Esophagus muscularis mucosa (tissue), 4 donors: ENCODE measurements around the gene AKR1C3. TPM values are rescaled to one million over a fixed set of nuclear protein-coding genes. Genes with fewer than 3 reads are reported as not detected.
"Not testable (repeated sequence)": the region's sequence is repeated elsewhere in the genome, so short reads cannot be mapped to it uniquely, and the experiment has no call there.

ENCODE experiments used
- DNase-seq: peaks from one replicate; pipeline ENCODE4 v3.0.0-alpha.2; 2017; ENCODE audit errors: extremely low spot score
- H3K27ac ChIP-seq, 4 donors: fragments of 200-600 bp; sonication (generic); replicated peaks in 1 of 4; 1 replicate in 3 of 4; 2 replicates in 1 of 4; pipeline ENCODE4 v1.5.1; 2016 to 2019; ENCODE audit warnings: mild to moderate bottlenecking in 1 of 4
- H3K27me3 ChIP-seq, 4 donors: fragments of 200-600 bp; sonication (generic); one replicate each; pipeline versions ENCODE4 v1.5.1 to v1.6.0; 2016 to 2019
- H3K36me3 ChIP-seq, 4 donors: fragments of 200-600 bp; sonication (generic); one replicate each; pipeline ENCODE4 v1.5.1; 2016 to 2019
- H3K4me1 ChIP-seq, 4 donors: fragments of 200-600 bp; sonication (generic); one replicate each; pipeline ENCODE4 v1.5.1; 2016 to 2019
- H3K4me3 ChIP-seq, 4 donors: fragments of 200-600 bp; sonication (generic); 1 replicate in 2 of 4; 2 replicates in 2 of 4; pipeline ENCODE4 v1.5.1; 2016 to 2019; ENCODE audit warnings: mild to moderate bottlenecking in 4 of 4, moderate library complexity in 1 of 4
- H3K9me3 ChIP-seq, 4 donors: fragments of 200-600 bp; sonication (generic); 1 replicate in 3 of 4; 2 replicates in 1 of 4; pipeline ENCODE4 v1.5.1; 2016 to 2019
- EP300 ChIP-seq: sonication (generic); formaldehyde crosslinking; IDR thresholded peaks from one replicate; pipeline ENCODE4 v1.6.1; 2017; ENCODE audit warnings: antibody characterized with exemption
- POLR2A ChIP-seq: fragments of 450-650 bp; IDR thresholded peaks from one replicate; pipeline ENCODE4 v1.6.1; 2017; ENCODE audit warnings: antibody characterized with exemption, moderate library complexity, mild to moderate bottlenecking, low read depth
- POLR2AphosphoS5 ChIP-seq, 2 donors: sonication (generic); formaldehyde crosslinking; IDR thresholded peaks; one replicate each; pipeline ENCODE4 v1.6.1; 2017; ENCODE audit warnings: antibody characterized with exemption in 2 of 2
- WGBS: methylation state at CpG from one replicate; pipeline ENCODE4 v1.1.5; 2018; 5-methylcytosine and 5-hydroxymethylcytosine counted together
- intact Hi-C: fragments of 100-400 bp; cut with DNase I; formaldehyde crosslinking; loops from one replicate; pipeline ENCODE4 v1.15.1; 2023
- total RNA-seq, 4 donors: library from RNA; depleted of rRNA; stranded (reverse); fragments of >200 nt; gene quantifications; one replicate each; pipeline versions ENCODE4 v1.1.0 to v1.2.1, GENCODE V29; 2016
- TF ChIP-seq, protein P1 (sequence below), 3 experiments: fragments of 200-600 bp in 2 of 3; fragments of 450-650 bp in 1 of 3; sonication (generic) in 2 of 3; IDR thresholded peaks; one replicate each; pipeline ENCODE4 v1.5.1; 2017 to 2019; ENCODE audit warnings: antibody characterized with exemption in 3 of 3, mild to moderate bottlenecking in 2 of 3, moderate library complexity in 1 of 3

Gene AKR1C3
- total RNA-seq, 4 donors from 2014 or later, result 12.1 to 29.7 (median 19.3) TPM

DNA sequence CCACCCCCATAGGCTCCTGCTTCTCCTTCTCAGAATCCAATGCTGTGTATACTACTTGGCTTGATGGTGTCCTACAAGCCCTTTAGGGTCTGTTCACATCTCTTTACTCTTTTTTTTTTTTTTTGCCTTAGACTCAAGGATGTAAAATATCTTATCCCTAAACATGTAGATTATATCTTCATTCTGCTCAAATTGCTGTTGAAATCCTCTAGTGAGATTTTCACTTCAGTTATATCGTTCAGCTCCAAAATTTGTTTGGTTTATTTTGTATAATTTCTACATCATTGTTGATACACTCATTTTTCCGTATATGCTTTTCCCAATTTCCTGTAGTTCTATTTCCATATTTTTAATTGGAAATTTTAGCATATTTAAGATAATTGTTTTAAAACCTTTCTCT, 1.8 kb upstream of the AKR1C3 start:
- WGBS, result 96% methylated on average over 2 of the region's 2 CpGs
- H3K36me3 ChIP-seq, result no peaks in the 10 kb centered on the region
- intact Hi-C loops, result no loop called here

GRCh38 chr10:5092848-5093790, 1.1 kb upstream of the AKR1C3 start:
- no peak overlapping the region for H3K4me3 ChIP-seq
- H3K4me1 ChIP-seq, result peaks cover 0 to 10% (median 3%) of the 10 kb centered on the region in 4 donors
- no peak overlapping the region for H3K27ac ChIP-seq
- peaks cover 0 to under 1% (median 0%) of the 10 kb centered on the region in 4 donors for H3K36me3 ChIP-seq
- peaks cover 0 to 9% (median 2%) of the 10 kb centered on the region in 4 donors for H3K9me3 ChIP-seq
- intact Hi-C loops, result no loop called here
- no peak for DNase-seq
- TF ChIP-seq POLR2A (no peak), EP300 (no peak), POLR2AphosphoS5 (IDR thresholded peaks at IDR 0.05) (no peak)
- TF ChIP-seq, protein P1, sequence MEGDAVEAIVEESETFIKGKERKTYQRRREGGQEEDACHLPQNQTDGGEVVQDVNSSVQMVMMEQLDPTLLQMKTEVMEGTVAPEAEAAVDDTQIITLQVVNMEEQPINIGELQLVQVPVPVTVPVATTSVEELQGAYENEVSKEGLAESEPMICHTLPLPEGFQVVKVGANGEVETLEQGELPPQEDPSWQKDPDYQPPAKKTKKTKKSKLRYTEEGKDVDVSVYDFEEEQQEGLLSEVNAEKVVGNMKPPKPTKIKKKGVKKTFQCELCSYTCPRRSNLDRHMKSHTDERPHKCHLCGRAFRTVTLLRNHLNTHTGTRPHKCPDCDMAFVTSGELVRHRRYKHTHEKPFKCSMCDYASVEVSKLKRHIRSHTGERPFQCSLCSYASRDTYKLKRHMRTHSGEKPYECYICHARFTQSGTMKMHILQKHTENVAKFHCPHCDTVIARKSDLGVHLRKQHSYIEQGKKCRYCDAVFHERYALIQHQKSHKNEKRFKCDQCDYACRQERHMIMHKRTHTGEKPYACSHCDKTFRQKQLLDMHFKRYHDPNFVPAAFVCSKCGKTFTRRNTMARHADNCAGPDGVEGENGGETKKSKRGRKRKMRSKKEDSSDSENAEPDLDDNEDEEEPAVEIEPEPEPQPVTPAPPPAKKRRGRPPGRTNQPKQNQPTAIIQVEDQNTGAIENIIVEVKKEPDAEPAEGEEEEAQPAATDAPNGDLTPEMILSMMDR (IDR thresholded peaks at IDR 0.05), result no peak
- H3K27me3 ChIP-seq, result no peaks in the 10 kb centered on the region
- WGBS, result 87% methylated on average over 6 of the region's 6 CpGs

More for the DNA sequence above, 1.8 kb upstream of the AKR1C3 start:
- DNase-seq, result no peak
- Histone ChIP-seq H3K4me1 (peaks cover 0 to 10% (median 3%) of the 10 kb centered on the region in 4 donors), H3K4me3 (no peak overlapping the region), H3K27ac (no peak overlapping the region), H3K27me3 (no peaks in the 10 kb centered on the region), H3K9me3 (peaks cover 0 to 9% (median 2%) of the 10 kb centered on the region in 4 donors)
- TF ChIP-seq POLR2AphosphoS5 (IDR thresholded peaks at IDR 0.05), result no peak
- TF ChIP-seq EP300, result no peak

DNA sequence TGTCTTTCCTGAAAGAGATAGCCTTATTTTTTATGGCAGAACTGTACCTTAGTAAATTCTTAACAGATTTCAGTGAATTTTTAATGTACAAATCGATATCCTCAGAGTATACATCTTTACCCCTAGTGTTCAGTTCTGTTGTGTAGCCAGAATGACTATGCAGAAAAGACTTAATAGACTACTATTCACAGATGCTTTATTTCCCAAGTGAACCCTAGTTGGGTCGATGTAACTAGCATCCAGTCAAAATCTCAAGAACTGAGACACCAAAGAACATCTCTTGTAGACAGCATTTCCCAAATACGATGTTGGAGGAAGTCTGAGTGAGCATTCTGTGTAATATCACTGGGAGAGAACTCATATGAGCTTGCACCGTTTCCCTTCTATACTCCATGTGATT, 1.5 kb downstream of the AKR1C3 start:
- Histone ChIP-seq H3K9me3 (no peaks in the 10 kb centered on the region), H3K27ac (no peak overlapping the region), H3K36me3 (peaks cover 0 to 23% (median 7%) of the 10 kb centered on the region in 4 donors), H3K4me1 (peaks cover 0 to 10% (median 3%) of the 10 kb centered on the region in 4 donors), H3K4me3 (peak overlapping the region; percentile 11 to 60 (median 54)), H3K27me3 (no peaks in the 10 kb centered on the region)
- no peak for DNase-seq
- no peak for TF ChIP-seq EP300
- TF ChIP-seq POLR2A, result no peak
- TF ChIP-seq, protein P1 (IDR thresholded peaks at IDR 0.05), result no peak
- no peak for TF ChIP-seq POLR2AphosphoS5 (IDR thresholded peaks at IDR 0.05)
- intact Hi-C loops, result loop anchor here (2.0 to 5.0 kb wide), 2 partner anchors 78 to 247 kb away; no protein-coding TSS in a partner anchor
- 71% methylated on average over 4 of the region's 4 CpGs for WGBS

DNA sequence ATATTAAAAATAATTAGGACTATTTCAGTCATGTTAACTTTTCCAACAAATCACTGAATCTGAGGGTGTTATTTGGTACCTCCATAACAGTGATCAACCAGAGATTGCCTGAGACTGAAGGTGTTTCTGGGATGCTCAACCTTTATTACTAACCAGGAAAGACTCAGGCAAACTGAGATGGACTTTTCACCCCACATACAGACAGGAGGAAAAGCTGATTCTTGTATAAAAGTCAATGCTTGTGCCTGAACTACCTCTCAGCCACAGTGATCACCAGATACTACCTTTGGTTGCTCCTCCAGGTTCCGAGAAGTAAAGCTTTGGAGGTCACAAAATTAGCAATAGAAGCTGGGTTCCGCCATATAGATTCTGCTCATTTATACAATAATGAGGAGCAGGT, 1.9 kb downstream of the AKR1C3 start:
- DNase-seq, result no peak
- H3K27ac ChIP-seq, result no peak overlapping the region
- 100% methylated on average over 2 of the region's 2 CpGs for WGBS
- intact Hi-C loops, result loop anchor here (5.0 kb wide), 1 partner anchor 79 kb away; no protein-coding TSS in a partner anchor
- H3K27me3 ChIP-seq, result no peaks in the 10 kb centered on the region
- peak overlapping the region; percentile 11 to 60 (median 54) for H3K4me3 ChIP-seq
- no peak for TF ChIP-seq POLR2AphosphoS5 (IDR thresholded peaks at IDR 0.05)
- TF ChIP-seq, protein P1 (IDR thresholded peaks at IDR 0.05), result no peak
- TF ChIP-seq POLR2A, result no peak
- no peak for TF ChIP-seq EP300
- H3K4me1 ChIP-seq, result peaks cover 0 to 10% (median 3%) of the 10 kb centered on the region in 4 donors
- peaks cover 0 to 23% (median 7%) of the 10 kb centered on the region in 4 donors for H3K36me3 ChIP-seq
- no peaks in the 10 kb centered on the region for H3K9me3 ChIP-seq

GRCh38 chr10:5102479-5102878, 8.3 kb downstream of the AKR1C3 start:
- intact Hi-C loops, H3K4me1 ChIP-seq, H3K4me3 ChIP-seq, H3K27me3 ChIP-seq, DNase-seq, H3K9me3 ChIP-seq, H3K27ac ChIP-seq: not testable (repeated sequence)
- peaks cover 0 to 52% (median 23%) of the 10 kb centered on the region in 4 donors for H3K36me3 ChIP-seq
- 73% methylated on average over 4 of the region's 11 CpGs for WGBS
